HEK293 (cell line): Measurements from ENCODE around the gene EIF3L.

Experiments used
- CTCF ChIA-PET: fragments of 350-600 bp; formaldehyde crosslinking; extraction: SDS; loops from one replicate; lab custom pipeline; 2021; ENCODE audit warnings: antibody characterized with exemption; lab: Yijun Ruan, JAX
- POLR2A ChIA-PET: fragments of 300-600 bp; formaldehyde crosslinking; extraction: SDS; loops from one replicate; lab custom pipeline; 2020; ENCODE audit warnings: antibody characterized with exemption, inconsistent platforms; lab: Yijun Ruan, JAX
- H3K27ac ChIP-seq: fragments of 200-500 bp; sonication (Bioruptor generic); 2 replicates; pipeline ENCODE4 v1.5.1; 2014; ENCODE audit warnings: low read depth, low read length, control low read depth, inconsistent platforms; ENCODE audit errors: extremely low read depth
- H3K36me3 ChIP-seq, 2 experiments: fragments of 200-500 bp in 1 of 2; sonication (Bioruptor generic) in 1 of 2; 1 replicate in 1 of 2; 2 replicates in 1 of 2; pipeline ENCODE4 v1.5.1; 2014 to 2017; ENCODE audit warnings: inconsistent platforms in 2 of 2, low read length in 2 of 2; ENCODE audit not compliant: control insufficient read depth in 2 of 2, insufficient read depth in 1 of 2
- H3K4me1 ChIP-seq: fragments of 200-500 bp; sonication (Bioruptor generic); 2 replicates; pipeline ENCODE4 v1.5.1; 2014; ENCODE audit warnings: mild to moderate bottlenecking, low read length, inconsistent platforms; ENCODE audit not compliant: control insufficient read depth, insufficient read depth
- H3K4me3 ChIP-seq: 2 replicates; pipeline ENCODE4 v1.5.1; 2011; ENCODE audit warnings: low read depth, mild to moderate bottlenecking, control low read depth, low read length, moderate library complexity
- H3K9me3 ChIP-seq: fragments of 200-500 bp; sonication (Bioruptor generic); 2 replicates; pipeline ENCODE4 v1.5.1; 2014; ENCODE audit warnings: low read depth, low read length, inconsistent platforms; ENCODE audit not compliant: control insufficient read depth, insufficient read depth
- HIC1 ChIP-seq: fragments of 450-650 bp; formaldehyde crosslinking; IDR thresholded peaks from 2 replicates; pipeline ENCODE4 v1.5.1; 2016; ENCODE audit warnings: missing biosample characterization, missing genetic modification characterization
- MYNN ChIP-seq: fragments of 450-650 bp; formaldehyde crosslinking; IDR thresholded peaks from 2 replicates; pipeline ENCODE4 v1.5.1; 2016; ENCODE audit warnings: missing biosample characterization, missing genetic modification characterization, borderline replicate concordance
- OVOL3 ChIP-seq: fragments of 450-650 bp; formaldehyde crosslinking; IDR thresholded peaks from 2 replicates; pipeline ENCODE4 v1.5.1; 2016; ENCODE audit warnings: missing biosample characterization, missing genetic modification characterization
- RBAK ChIP-seq: fragments of 450-650 bp; formaldehyde crosslinking; IDR thresholded peaks from 2 replicates; pipeline ENCODE4 v1.5.1; 2016; ENCODE audit warnings: missing biosample characterization, missing genetic modification characterization
- SCRT2 ChIP-seq: fragments of 450-650 bp; formaldehyde crosslinking; IDR thresholded peaks from 2 replicates; pipeline ENCODE4 v1.5.1; 2016; ENCODE audit warnings: missing biosample characterization, missing genetic modification characterization
- SETDB1 ChIP-seq: IDR thresholded peaks from one replicate; pipeline ENCODE4 v1.6.1; 2017; ENCODE audit warnings: mild to moderate bottlenecking, low read length, moderate library complexity, mixed read lengths; ENCODE audit not compliant: insufficient read length
- ZBTB49 ChIP-seq: fragments of 450-650 bp; formaldehyde crosslinking; IDR thresholded peaks from 2 replicates; pipeline ENCODE4 v1.5.1; 2016; ENCODE audit warnings: missing biosample characterization, missing genetic modification characterization, low read depth
- ZEB2 ChIP-seq: fragments of 450-650 bp; formaldehyde crosslinking; IDR thresholded peaks from 2 replicates; pipeline ENCODE4 v1.5.1; 2016; ENCODE audit warnings: missing biosample characterization, missing genetic modification characterization
- ZNF121 ChIP-seq: fragments of 450-650 bp; formaldehyde crosslinking; IDR thresholded peaks from 2 replicates; pipeline ENCODE4 v1.5.1; 2016; ENCODE audit warnings: missing biosample characterization, missing genetic modification characterization
- ZNF239 ChIP-seq: fragments of 450-650 bp; formaldehyde crosslinking; IDR thresholded peaks from 2 replicates; pipeline ENCODE4 v1.5.1; 2016; ENCODE audit warnings: missing biosample characterization, missing genetic modification characterization
- ZNF335 ChIP-seq: fragments of 450-650 bp; formaldehyde crosslinking; conservative IDR thresholded peaks from 2 replicates; pipeline ENCODE4 v1.5.1; 2016; ENCODE audit warnings: missing biosample characterization, missing genetic modification characterization
- ZNF423 ChIP-seq: fragments of 450-650 bp; formaldehyde crosslinking; IDR thresholded peaks from 2 replicates; pipeline ENCODE4 v1.5.1; 2016; ENCODE audit warnings: missing biosample characterization, missing genetic modification characterization
- ZNF473 ChIP-seq: fragments of 450-650 bp; formaldehyde crosslinking; IDR thresholded peaks from 2 replicates; pipeline ENCODE4 v1.5.1; 2017; ENCODE audit warnings: missing biosample characterization, missing genetic modification characterization
- ZNF629 ChIP-seq: fragments of 450-650 bp; formaldehyde crosslinking; IDR thresholded peaks from 2 replicates; pipeline ENCODE4 v1.5.1; 2017; ENCODE audit warnings: missing biosample characterization, missing genetic modification characterization
- ZNF768 ChIP-seq: fragments of 450-650 bp; formaldehyde crosslinking; IDR thresholded peaks from 2 replicates; pipeline ENCODE4 v1.5.1; 2018; ENCODE audit warnings: missing biosample characterization, mild to moderate bottlenecking, missing genetic modification characterization
- TF ChIP-seq, protein P1 (sequence below): fragments of 450-650 bp; formaldehyde crosslinking; IDR thresholded peaks from 2 replicates; pipeline ENCODE4 v1.5.1; 2016; ENCODE audit warnings: missing biosample characterization, missing genetic modification characterization

The EIF3L gene

GRCh38 chr22:37808294-37808657 lies 40.9 kb upstream of the EIF3L start:
- Histone ChIP-seq H3K9me3 (no peaks in the 10 kb centered on the region), H3K36me3 (peaks cover 0 to 5% of the 10 kb centered on the region in 2 experiments; a peak in 1 of 3 replicates), H3K4me1 (peaks cover 6% of the 10 kb centered on the region; the same call in 1 of the 2 replicates), H3K4me3 (peak overlapping the region; percentile 68), H3K27ac (no peak overlapping the region; the same call in 1 of the 2 replicates)
- ChIA-PET CTCF (interaction anchor here (0.6 to 3.8 kb wide), 10 partner anchors 10 to 241 kb away, joined by 3 to 61 read pairs (median 5); no protein-coding TSS in a partner anchor), POLR2A (interaction anchor here (0.6 to 2.5 kb wide), 25 partner anchors 8 to 1898 kb away, joined by 3 to 28 read pairs (median 5); partner anchors contain the start of genes ANKRD54, C22orf23, EIF3L and GGA1)
- TF ChIP-seq SCRT2 (tag by site-specific recombination) (peak; percentile 93), HIC1 (no peak), ZNF335 (peak; percentile 60; the same call in 1 of the 2 replicates), OVOL3 (tag by site-specific recombination) (no peak), ZNF239 (tag by site-specific recombination) (no peak), ZNF473 (tag by site-specific recombination) (no peak), ZBTB49 (no peak), RBAK (tag by site-specific recombination) (no peak)
- TF ChIP-seq, protein P1, sequence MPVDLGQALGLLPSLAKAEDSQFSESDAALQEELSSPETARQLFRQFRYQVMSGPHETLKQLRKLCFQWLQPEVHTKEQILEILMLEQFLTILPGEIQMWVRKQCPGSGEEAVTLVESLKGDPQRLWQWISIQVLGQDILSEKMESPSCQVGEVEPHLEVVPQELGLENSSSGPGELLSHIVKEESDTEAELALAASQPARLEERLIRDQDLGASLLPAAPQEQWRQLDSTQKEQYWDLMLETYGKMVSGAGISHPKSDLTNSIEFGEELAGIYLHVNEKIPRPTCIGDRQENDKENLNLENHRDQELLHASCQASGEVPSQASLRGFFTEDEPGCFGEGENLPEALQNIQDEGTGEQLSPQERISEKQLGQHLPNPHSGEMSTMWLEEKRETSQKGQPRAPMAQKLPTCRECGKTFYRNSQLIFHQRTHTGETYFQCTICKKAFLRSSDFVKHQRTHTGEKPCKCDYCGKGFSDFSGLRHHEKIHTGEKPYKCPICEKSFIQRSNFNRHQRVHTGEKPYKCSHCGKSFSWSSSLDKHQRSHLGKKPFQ (tag by site-specific recombination) = no peak

DNA sequence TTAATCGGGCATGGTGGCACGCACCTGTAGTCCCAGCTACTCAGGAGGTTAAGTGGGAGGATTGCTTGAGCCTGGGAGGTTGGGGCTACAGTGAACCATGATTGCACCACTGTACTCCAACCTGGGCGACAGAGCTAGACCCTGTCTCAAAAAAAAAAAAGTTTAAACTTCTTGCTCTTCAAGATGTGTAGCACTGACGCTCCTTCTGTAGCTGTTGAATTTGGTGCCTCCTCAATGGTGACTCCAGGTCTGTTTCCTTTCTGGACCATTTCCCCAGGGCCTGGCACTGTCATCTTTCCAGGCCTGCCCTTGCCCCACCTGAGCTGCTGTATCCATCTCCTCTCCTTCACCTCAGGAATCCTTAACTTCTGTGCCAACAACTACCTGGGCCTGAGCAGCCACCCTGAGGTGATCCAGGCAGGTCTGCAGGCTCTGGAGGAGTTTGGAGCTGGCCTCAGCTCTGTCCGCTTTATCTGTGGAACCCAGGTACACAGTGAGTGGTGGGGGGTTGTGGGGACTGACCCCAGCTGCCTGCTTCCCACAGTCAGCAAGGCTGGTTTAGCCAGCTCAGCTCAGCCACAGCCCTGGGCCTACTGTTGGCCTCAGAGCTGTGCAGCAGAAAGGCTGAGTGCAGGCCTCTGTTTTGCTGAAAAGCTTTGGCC lies 39.4 kb upstream of the EIF3L start:
- ChIA-PET POLR2A (interaction anchor here (0.9 to 1.9 kb wide), 4 partner anchors 8 to 152 kb away, joined by 5 to 7 read pairs (median 5); partner anchors contain the start of genes ANKRD54 and PDXP), CTCF (interaction anchor here (0.5 to 3.8 kb wide), 5 partner anchors 8 to 156 kb away, joined by 4 to 61 read pairs (median 5); no protein-coding TSS in a partner anchor)
- Histone ChIP-seq H3K4me3 (no peak overlapping the region), H3K9me3 (no peaks in the 10 kb centered on the region), H3K36me3 (peaks cover 0 to 12% of the 10 kb centered on the region in 2 experiments; a peak in 2 of 3 replicates), H3K4me1 (peaks cover 6% of the 10 kb centered on the region; the same call in 1 of the 2 replicates), H3K27ac (no peak overlapping the region)
- TF ChIP-seq ZEB2 (tag by site-specific recombination) (no peak), MYNN (tag by site-specific recombination) (no peak), SETDB1 (no peak), ZNF423 (tag by site-specific recombination) (no peak)

DNA sequence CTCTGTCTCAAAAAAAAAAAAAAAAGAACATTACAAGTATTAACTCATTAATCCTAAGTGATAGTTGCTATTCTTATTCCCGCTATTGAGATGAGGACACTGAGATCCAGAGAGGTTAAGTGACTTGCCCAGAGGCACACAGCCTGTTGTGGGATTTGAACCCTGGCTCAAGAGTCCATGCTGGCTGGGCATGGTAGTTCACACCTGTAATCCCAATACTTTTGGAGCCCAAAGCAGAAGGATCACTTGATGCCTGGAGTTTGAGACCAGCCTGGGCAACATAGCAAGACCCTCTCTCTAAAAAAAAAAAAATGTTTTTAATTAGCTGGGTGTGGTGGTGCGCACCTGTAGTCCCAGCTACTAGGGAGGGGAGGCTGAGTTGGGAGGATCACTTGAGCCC lies 37.4 kb upstream of the EIF3L start:
- ChIA-PET POLR2A (no interaction called here), CTCF (no interaction called here)
- Histone ChIP-seq H3K9me3 (no peaks in the 10 kb centered on the region), H3K27ac (no peak overlapping the region), H3K4me1 (peaks cover under 1% of the 10 kb centered on the region; the same call in 1 of the 2 replicates), H3K36me3 (peaks cover 0 to 23% of the 10 kb centered on the region in 2 experiments; a peak in 2 of 3 replicates), H3K4me3 (no peak overlapping the region)
- TF ChIP-seq ZNF121 (peak; percentile 88), ZNF629 (tag by site-specific recombination) (no peak), ZNF768 (tag by site-specific recombination) (0 out of 2 replicates have a peak, but pooled peaks have one; percentile 28)
